Measurements from ENCODE around the gene KRTAP10-6. TPM values are rescaled to one million over a fixed set of nuclear protein-coding genes. Genes with fewer than 3 reads are reported as not detected.
"Not testable (repeated sequence)": the region's sequence is repeated elsewhere in the genome, so short reads cannot be mapped to it uniquely, and the experiment has no call there.

The KRTAP10-6 gene
- total RNA-seq, 3 donors from 2014 or later, result not detected

DNA sequence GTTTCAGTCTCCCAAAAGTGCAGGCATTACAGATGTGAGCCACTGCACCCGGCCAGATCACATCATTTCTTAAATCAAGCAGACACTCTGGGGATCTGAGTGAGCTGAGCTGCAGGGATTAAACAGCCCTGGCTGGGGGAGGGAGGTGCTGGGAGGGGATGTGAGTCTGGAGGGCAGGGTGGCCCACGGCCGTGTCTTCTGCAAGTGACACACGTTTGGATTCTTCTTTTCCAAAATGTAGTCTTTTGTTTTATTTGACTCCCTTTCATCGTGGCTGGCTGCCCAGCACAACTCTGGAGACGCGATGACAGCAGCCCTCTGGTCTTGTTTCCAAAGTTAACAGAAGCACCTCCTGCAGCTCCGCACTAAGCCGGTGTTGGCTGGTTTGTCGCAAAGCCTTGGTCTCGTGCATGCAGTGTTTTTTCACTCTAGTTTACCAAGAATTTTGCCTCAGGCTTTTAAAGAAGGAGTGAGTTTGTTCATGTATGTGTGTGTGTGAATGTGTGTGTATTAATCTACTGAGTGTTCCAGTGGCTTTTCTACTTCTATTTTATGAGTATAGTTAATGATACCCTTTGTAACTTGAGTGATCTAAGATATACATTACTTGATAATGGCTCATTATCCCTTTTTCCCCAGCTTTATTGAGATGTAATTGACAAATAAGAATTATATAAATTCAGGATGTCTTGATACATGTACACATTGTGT lies 9.1 kb downstream of the KRTAP10-6 start:
- Mint-ChIP-seq H3K4me1 (ENCODE audit: low read depth) (peaks cover 17% of the 10 kb centered on the region), H3K4me3 (no peak overlapping the region), H3K36me3 (ENCODE audit: insufficient read depth) (no peaks in the 10 kb centered on the region), H3K9me3 (peaks cover 12% of the 10 kb centered on the region), H3K27me3 (ENCODE audit: low read depth) (peaks cover 21% of the 10 kb centered on the region)
- DNase-seq (no peak), ATAC-seq (no peak)

GRCh38 chr21:44582055-44582454 lies 10.2 kb downstream of the KRTAP10-6 start:
- H3K4me3 Mint-ChIP-seq, result no peak overlapping the region

DNA sequence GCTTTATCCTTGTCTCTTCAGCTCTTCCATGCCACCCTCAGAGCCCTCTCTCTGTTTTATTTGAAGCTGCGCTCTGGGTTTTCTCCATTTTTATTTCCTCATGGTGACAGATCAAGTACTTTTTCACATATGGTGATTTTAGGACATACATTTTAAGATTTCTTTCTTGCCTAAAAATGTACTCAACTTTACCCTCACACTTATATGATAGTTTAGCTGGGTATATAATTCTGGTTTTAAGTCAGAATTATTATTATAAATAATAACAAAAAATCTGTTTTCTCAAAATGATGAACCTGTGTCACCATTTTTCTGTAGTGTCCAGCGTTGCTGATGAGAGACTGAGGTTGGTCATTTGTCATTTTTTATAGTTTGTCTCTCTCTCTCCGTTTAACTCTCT lies 11.1 kb downstream of the KRTAP10-6 start:
- peaks cover 10% of the 10 kb centered on the region for H3K27me3 Mint-ChIP-seq (ENCODE audit: low read depth)
- peaks cover 19% of the 10 kb centered on the region for H3K9me3 Mint-ChIP-seq
- no peak for ATAC-seq
- H3K4me3 Mint-ChIP-seq, result no peak overlapping the region
- H3K4me1 Mint-ChIP-seq (ENCODE audit: low read depth), result peaks cover 17% of the 10 kb centered on the region
- peaks cover 2% of the 10 kb centered on the region for H3K36me3 Mint-ChIP-seq (ENCODE audit: insufficient read depth)
- no peak for DNase-seq

More at GRCh38 chr21:44582055-44582454, 10.2 kb downstream of the KRTAP10-6 start:
- Mint-ChIP-seq H3K36me3 (ENCODE audit: insufficient read depth) (peaks cover 2% of the 10 kb centered on the region), H3K9me3 (peaks cover 19% of the 10 kb centered on the region), H3K4me1 (ENCODE audit: low read depth) (peaks cover 17% of the 10 kb centered on the region), H3K27me3 (ENCODE audit: low read depth) (peaks cover 18% of the 10 kb centered on the region)
- no peak for DNase-seq
- ATAC-seq, result no peak

- DNase-seq; H3K36me3 Mint-ChIP-seq (ENCODE audit: insufficient read depth); ATAC-seq; H3K27me3 Mint-ChIP-seq (ENCODE audit: low read depth); H3K4me3 Mint-ChIP-seq: not testable (repeated sequence)
- H3K9me3 Mint-ChIP-seq, result peaks cover 19% of the 10 kb centered on the region
- peaks cover 17% of the 10 kb centered on the region for H3K4me1 Mint-ChIP-seq (ENCODE audit: low read depth)
Observed at GRCh38 chr21:44580231-44580821, 12.0 kb downstream of the KRTAP10-6 start, which contains the start of gene KRTAP10-5. KRTAP10-5 (minus strand) TSS chr21:44580604; CDS start chr21:44580578, 26 bp downstream.

DNA sequence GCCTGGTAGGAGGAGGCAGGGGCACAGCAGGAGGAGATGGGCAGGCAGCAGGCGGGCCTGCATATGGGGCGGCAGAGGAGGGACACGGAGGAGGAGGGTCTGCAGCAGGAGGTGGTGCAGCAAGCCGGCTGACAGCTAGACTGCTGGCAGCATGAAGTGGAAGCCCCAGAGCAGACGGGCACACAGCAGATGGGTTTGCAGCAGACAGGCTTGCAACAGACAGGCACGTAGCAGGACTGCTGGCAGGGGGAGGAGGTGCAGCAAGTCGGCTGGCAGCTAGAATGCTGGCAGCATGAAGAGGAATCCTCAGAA lies 12.5 kb downstream of the KRTAP10-6 start:
- Mint-ChIP-seq H3K9me3 (peaks cover 19% of the 10 kb centered on the region), H3K4me1 (ENCODE audit: low read depth) (peaks cover 17% of the 10 kb centered on the region), H3K4me3 (no peak overlapping the region), H3K36me3 (ENCODE audit: insufficient read depth) (peaks cover 2% of the 10 kb centered on the region), H3K27me3 (ENCODE audit: low read depth) (peaks cover 6% of the 10 kb centered on the region)
- ATAC-seq (no peak), DNase-seq (no peak)

DNA sequence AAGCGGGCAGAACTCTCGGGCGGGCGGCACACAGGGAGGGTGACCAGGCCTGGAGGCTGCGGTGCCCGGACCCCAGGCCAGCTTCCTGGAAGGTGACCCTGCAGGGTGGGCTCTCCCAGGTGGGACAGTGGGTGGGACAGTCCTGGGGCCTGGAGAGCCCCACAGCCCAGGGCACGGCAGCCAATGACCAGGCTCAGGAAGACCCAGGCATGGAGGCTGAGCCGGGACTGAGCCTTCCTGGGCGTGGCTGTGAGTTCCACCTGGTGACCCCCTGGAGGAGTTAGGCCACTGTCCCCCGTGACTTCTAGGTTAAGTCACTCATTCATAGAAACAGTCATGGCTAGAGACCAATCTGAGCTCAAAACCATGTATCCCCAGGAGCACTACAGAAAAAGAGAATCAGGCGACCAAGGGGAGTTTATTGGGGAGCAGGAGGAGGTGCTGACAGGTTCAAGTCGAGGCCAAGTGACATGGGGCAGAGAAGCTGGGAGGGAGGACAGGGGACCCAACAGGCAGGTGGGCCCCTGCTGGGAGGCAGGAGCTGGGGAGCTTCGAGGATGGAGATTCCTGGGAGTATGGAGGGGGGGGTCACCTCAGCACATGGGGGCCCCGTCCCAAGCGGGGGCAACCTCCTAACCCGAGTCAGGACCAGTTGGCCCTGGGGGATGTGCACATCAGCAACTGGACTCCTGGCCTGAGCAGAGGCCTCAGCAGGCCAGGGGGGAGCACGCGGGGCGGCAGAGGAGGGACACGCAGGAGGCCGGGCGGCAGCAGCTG lies 13.1 kb downstream of the KRTAP10-6 start:
- ATAC-seq (no peak), DNase-seq (no peak)
- peaks cover 2% of the 10 kb centered on the region for H3K36me3 Mint-ChIP-seq (ENCODE audit: insufficient read depth)
- H3K27me3 Mint-ChIP-seq (ENCODE audit: low read depth), result peaks cover 4% of the 10 kb centered on the region
- no peak overlapping the region for H3K4me3 Mint-ChIP-seq
- peaks cover 18% of the 10 kb centered on the region for H3K4me1 Mint-ChIP-seq (ENCODE audit: low read depth)
- peaks cover 19% of the 10 kb centered on the region for H3K9me3 Mint-ChIP-seq

- Mint-ChIP-seq H3K4me1 (ENCODE audit: low read depth) (peaks cover 11% of the 10 kb centered on the region), H3K27me3 (ENCODE audit: low read depth) (peaks cover 4% of the 10 kb centered on the region), H3K36me3 (ENCODE audit: insufficient read depth) (peaks cover 2% of the 10 kb centered on the region), H3K4me3 (no peak overlapping the region), H3K9me3 (peaks cover 19% of the 10 kb centered on the region)
- no peak for ATAC-seq
- DNase-seq, result no peak
Observed at GRCh38 chr21:44578371-44579055, 13.8 kb downstream of the KRTAP10-6 start.

- ATAC-seq, result no peak
- no peak for DNase-seq
- Mint-ChIP-seq H3K27me3 (ENCODE audit: low read depth) (peaks cover 10% of the 10 kb centered on the region), H3K9me3 (peaks cover 14% of the 10 kb centered on the region), H3K4me3 (no peak overlapping the region), H3K4me1 (ENCODE audit: low read depth) (peaks cover 4% of the 10 kb centered on the region), H3K36me3 (ENCODE audit: insufficient read depth) (peaks cover 2% of the 10 kb centered on the region)
Observed at GRCh38 chr21:44576025-44576420, 16.3 kb downstream of the KRTAP10-6 start.

- Mint-ChIP-seq H3K27me3 (ENCODE audit: low read depth) (peaks cover 10% of the 10 kb centered on the region), H3K9me3 (peaks cover 12% of the 10 kb centered on the region), H3K4me3 (no peak overlapping the region), H3K36me3 (ENCODE audit: insufficient read depth) (peaks cover 2% of the 10 kb centered on the region), H3K4me1 (ENCODE audit: low read depth) (peaks cover 4% of the 10 kb centered on the region)
- no peak for ATAC-seq
- DNase-seq, result no peak
Observed at GRCh38 chr21:44575307-44576024, 16.8 kb downstream of the KRTAP10-6 start.

DNA sequence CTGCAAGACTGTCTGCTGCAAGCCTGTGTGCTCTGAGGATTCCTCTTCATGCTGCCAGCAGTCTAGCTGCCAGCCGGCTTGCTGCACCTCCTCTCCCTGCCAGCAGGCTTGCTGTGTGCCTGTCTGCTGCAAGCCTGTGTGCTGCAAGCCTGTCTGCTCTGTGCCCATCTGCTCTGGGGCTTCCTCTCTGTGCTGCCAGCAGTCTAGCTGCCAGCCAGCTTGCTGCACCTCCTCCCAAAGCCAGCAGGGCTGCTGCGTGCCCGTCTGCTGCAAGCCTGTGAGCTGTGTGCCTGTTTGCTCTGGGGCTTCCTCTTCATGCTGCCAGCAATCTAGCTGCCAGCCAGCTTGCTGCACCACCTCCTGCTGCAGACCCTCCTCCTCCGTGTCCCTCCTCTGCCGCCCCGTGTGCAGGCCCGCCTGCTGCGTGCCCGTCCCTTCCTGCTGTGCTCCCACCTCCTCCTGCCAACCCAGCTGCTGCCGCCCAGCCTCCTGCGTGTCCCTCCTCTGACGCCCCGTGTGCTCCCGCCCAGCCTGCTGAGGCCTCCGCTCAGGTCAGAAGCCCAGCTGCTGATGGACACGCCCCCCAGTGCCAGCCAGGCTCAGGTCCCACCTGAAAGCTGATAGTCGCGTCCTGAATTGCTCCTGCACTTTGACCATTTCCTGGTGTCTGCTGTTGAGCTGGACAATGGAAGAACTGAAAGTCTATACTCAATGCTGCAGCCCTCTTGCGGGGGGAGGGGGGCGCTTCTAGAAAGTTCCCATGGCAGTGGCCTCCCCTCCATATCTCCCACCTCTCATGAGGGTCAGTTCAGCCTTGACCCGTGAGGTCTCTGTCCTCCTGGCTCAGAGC lies 17.6 kb downstream of the KRTAP10-6 start:
- Mint-ChIP-seq H3K27me3 (ENCODE audit: low read depth) (peaks cover 10% of the 10 kb centered on the region), H3K4me1 (ENCODE audit: low read depth) (peaks cover 4% of the 10 kb centered on the region), H3K36me3 (ENCODE audit: insufficient read depth) (peaks cover 2% of the 10 kb centered on the region), H3K4me3 (no peak overlapping the region), H3K9me3 (peaks cover 12% of the 10 kb centered on the region)
- DNase-seq (no peak), ATAC-seq (no peak)

- H3K4me3 Mint-ChIP-seq; H3K27me3 Mint-ChIP-seq (ENCODE audit: low read depth); ATAC-seq; H3K36me3 Mint-ChIP-seq (ENCODE audit: insufficient read depth); DNase-seq; H3K4me1 Mint-ChIP-seq (ENCODE audit: low read depth): not testable (repeated sequence)
- peaks cover 12% of the 10 kb centered on the region for H3K9me3 Mint-ChIP-seq
Observed at GRCh38 chr21:44573630-44574456, 18.5 kb downstream of the KRTAP10-6 start, which contains the start of gene KRTAP10-4. KRTAP10-4 (plus strand) TSS chr21:44573729; CDS start chr21:44573759, 30 bp downstream.

- Mint-ChIP-seq H3K4me1 (ENCODE audit: low read depth) (peaks cover 4% of the 10 kb centered on the region), H3K36me3 (ENCODE audit: insufficient read depth) (peaks cover 2% of the 10 kb centered on the region), H3K9me3 (peaks cover 11% of the 10 kb centered on the region), H3K4me3 (no peak overlapping the region), H3K27me3 (ENCODE audit: low read depth) (peaks cover 9% of the 10 kb centered on the region)
- ATAC-seq, result no peak
- no peak for DNase-seq
Observed at GRCh38 chr21:44572959-44573583, 19.2 kb downstream of the KRTAP10-6 start.

Measured in activated T-cell treated with anti-CD3 and anti-CD28 coated beads, Interleukin-2, amount 50 U/mL, for 4 hours (primary cell).